Forelimb muscle (tissue), 1 donor: ENCODE measurements around the gene PSMG1. TPM values are rescaled to one million over a fixed set of nuclear protein-coding genes. Genes with fewer than 3 reads are reported as not detected.
"Not testable (repeated sequence)": the region's sequence is repeated elsewhere in the genome, so short reads cannot be mapped to it uniquely, and the experiment has no call there.

Experiments used
- DNase-seq: peaks from one replicate; pipeline ENCODE4 v3.0.0-alpha.2; 2013; ENCODE audit warnings: low read depth
- polyA plus RNA-seq: library from polyadenylated mRNA; unstranded; fragments of 120-200 nt; gene quantifications from one replicate; pipeline ENCODE4 v1.2.1, GENCODE V29; 2013; ENCODE audit not compliant: insufficient read length

The PSMG1 gene
- polyA plus RNA-seq, 1 donor, result 33.5 TPM

- no peak for DNase-seq
Measured at GRCh38 chr21:39188521-39189139, 5.4 kb upstream of the PSMG1 start.

DNA sequence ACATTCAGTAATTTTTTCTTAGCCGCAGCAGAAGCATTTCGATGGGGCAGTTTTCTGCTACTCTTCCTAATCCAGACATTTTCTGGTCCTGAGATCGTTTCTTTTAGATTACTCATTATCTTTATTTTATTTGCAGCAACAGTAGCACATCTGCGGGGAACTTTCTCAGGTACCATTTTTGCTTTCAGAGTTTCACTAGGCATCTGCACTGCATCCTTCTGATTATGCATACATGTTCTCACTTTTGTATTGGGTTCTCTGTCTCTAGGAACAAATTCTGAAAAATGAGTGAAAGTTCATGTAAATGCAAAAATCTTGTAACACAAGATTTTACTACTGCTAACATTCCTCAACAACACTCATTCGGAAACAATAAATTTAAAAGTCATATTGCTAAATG lies 3.9 kb upstream of the PSMG1 start:
- DNase-seq, result no peak

- DNase-seq, result no peak
Measured at GRCh38 chr21:39186676-39187075, 3.4 kb upstream of the PSMG1 start.

GRCh38 chr21:39185157-39185556 lies 1.9 kb upstream of the PSMG1 start:
- no peak for DNase-seq

DNA sequence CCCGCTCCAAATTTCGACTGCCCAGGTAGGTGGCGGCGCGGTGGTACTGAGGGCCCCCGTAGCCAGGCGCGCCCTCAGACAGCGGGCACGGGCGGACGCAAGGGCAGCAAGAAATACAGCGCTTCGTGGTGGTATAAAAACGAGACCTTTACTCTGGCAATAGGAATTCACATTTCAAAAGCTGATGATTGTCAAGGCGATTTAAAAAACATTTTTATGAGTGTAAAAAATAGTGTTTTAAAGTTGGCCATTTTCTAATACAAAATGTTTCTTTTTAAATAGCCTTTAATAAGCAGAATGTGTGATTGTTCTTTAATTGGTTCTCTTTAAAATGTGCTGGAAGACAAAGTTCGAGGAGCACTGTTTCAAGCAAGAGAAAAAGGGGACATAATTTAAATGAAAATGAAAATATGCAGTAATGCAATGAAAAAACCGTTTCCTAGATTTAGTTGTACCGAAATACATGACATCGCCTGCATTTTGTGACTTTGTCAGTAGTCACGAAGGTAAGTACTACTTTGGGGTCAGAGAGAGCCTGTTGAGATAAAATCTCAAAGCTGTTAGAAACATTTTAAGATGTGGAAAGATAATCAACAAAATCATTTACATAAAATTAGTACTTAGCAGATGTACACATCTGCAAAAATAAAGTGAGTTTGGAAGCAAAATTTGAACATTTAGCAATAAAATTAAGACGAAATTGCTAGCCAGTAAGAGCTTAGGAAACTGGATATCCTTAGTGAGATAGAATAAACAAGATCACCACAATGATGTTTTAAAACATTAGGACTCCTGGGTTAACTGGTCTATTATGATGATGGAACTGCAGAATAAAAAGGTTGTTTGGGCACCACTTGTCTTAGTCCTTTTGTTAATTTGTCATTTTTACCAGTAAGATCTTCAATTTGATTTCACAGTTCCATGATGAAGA lies 1.1 kb upstream of the PSMG1 start:
- DNase-seq, result no peak

- DNase-seq, result no peak
Measured at GRCh38 chr21:39182484-39183271, 573 bp downstream of the PSMG1 start.

DNA sequence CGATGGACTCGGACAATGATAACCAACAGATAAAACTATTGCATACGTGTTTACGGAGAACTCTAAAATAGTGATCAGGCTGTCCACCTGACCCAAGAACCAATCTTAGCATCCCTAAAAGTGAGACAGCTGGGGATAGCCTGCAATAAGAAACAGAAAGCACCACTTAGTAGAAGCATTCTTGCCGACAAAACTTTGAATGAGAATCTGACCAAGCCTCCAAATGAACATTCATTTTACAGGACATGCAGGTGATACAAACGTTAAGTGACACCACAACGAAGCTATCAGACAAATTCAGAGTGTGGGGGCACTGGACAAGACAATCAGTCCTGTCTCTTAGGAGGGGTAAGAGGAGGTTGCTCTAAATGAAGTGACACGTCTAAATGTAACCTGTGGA lies 1.2 kb downstream of the PSMG1 start:
- DNase-seq, result no peak

- no peak for DNase-seq
Measured at GRCh38 chr21:39181205-39181818, 1.9 kb downstream of the PSMG1 start.

GRCh38 chr21:39180429-39181019 lies 2.7 kb downstream of the PSMG1 start:
- no peak for DNase-seq

GRCh38 chr21:39178421-39178820 lies 4.8 kb downstream of the PSMG1 start:
- DNase-seq, result no peak

- DNase-seq, result no peak
Measured at GRCh38 chr21:39176271-39176709, 7.0 kb downstream of the PSMG1 start.

- no peak for DNase-seq
Measured at GRCh38 chr21:39175665-39176064, 7.6 kb downstream of the PSMG1 start.

DNA sequence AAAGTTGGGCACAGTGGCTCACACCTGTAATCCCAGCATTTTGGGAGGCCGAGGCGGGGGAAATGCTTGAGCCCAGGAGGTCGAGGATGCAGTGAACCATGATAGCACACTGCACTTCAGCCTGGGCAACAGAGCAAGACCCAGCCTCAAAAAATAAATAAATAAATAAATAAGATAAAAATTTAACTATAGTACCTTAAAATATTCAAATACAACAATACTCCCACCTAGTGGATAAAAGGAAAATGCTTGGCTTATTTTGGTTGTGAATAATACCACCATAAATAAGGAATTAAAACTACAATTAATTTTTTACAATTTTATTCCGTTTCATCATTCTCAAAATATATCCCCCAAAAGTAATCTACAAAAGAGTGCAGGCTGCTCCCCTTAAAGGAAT lies 8.1 kb downstream of the PSMG1 start:
- no peak for DNase-seq

GRCh38 chr21:39173716-39174680 lies 9.3 kb downstream of the PSMG1 start:
- no peak for DNase-seq

DNA sequence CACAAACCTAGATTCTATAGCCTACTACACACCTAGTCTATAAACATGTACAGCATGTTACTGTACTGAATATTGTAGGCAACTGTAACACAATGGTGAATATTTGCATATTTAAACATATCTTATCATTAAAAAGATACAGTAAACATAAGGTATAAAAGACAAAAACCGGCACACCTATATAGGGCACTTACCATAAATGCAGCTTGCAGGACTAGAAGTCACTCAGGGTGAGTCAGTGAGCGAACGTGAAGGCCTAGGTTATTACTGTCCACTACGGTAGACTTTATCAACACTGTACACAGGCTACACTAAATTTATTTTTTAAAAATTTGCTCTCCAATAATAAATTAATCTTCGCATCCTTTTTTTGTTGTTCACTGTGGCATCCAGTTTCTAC lies 13.3 kb downstream of the PSMG1 start:
- no peak for DNase-seq

DNA sequence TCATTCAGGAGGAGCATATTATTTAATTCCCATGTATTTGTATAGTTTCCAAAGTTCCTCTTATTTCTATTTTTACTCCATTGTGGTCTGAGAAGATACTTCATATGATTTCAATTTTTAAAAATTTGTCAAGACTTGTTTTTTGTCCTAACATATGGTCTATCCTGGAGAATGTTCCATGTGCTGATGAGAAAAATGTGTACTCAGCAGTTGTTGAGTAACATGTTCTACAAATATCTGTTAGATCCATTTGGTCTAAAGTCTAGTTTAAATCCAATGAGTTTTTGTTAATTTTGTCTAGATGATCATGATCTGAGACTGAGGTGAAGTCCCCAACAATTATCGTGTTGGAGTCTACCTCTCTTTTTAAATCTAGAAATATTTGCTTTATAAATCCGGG lies 14.5 kb downstream of the PSMG1 start:
- no peak for DNase-seq

DNA sequence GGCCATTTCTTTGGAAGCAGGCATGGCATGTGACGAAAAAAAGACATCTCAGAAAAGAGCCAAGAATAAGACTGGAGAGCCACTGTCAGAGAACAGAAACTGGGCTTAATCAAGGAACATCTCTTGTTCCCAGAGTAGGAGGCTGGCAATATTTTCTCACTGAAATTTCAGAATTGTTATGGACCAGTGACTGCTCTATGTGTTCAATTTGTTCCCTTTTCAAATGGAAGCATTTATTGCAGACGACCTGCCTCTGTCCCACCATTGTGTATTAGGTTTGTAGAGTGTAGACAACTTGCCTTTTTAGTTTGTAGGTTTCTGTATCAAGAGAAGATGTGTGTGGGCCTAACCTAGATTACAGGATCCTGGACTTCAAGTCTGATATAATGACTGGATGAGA lies 18.7 kb downstream of the PSMG1 start:
- DNase-seq, result no peak

- DNase-seq, result no peak
Measured at GRCh38 chr21:39161064-39161463, 22.2 kb downstream of the PSMG1 start.

- no peak for DNase-seq
Measured at GRCh38 chr21:39159342-39160063, 23.7 kb downstream of the PSMG1 start.

DNA sequence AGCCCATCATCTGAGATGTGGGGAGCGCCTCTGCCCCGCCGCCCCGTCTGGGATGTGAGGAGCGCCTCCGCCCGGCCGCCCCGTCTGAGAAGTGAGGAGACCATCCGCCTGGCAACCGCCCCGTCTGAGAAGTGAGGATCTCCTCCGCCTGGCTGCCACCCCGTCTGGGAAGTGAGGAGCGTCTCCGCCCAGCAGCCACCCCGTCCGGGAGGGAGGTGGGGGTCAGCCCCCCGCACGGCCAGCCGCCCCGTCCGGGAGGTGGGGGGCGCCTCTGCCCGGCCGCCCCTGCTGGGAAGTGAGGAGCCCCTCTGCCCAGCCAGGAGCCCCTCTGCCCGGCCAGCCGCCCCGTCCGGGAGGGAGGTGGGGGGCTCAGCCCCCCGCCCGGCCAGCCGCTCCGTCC lies 26.0 kb downstream of the PSMG1 start:
- DNase-seq, result not testable (repeated sequence)
